ENCODE results near the gene ABCB7. TPM values are rescaled to one million over a fixed set of nuclear protein-coding genes. Genes with fewer than 3 reads are reported as not detected.

ABCB7 gene
- 13.5 to 16.4 TPM (median 15.0 TPM) in 5 replicates for total RNA-seq (2022; extraction: Qiagen RNA extraction)

GRCh38 chrX:75155827-75156525 lies at the start of gene ABCB7:
ABCB7 (minus strand) TSS chrX:75156283; CDS start chrX:75156272, 11 bp downstream.

Other genes with a start within 250 kb of the ABCB7 start
- 0.01 TPM in 4 of 5 replicates, not detected in the other for gene NEXMIF, start 230.8 kb downstream of the ABCB7 start, total RNA-seq (2022; extraction: Qiagen RNA extraction)
- 6.4 to 9.6 TPM (median 7.8 TPM) in 5 replicates for gene UPRT, start 117.8 kb upstream of the ABCB7 start, total RNA-seq (2022; extraction: Qiagen RNA extraction)

All from A549 treated with AZD2906 at 1 μM for 4 hours (cell line).